ENCODE data around the gene TCHHL1.

TCHHL1 gene

DNA sequence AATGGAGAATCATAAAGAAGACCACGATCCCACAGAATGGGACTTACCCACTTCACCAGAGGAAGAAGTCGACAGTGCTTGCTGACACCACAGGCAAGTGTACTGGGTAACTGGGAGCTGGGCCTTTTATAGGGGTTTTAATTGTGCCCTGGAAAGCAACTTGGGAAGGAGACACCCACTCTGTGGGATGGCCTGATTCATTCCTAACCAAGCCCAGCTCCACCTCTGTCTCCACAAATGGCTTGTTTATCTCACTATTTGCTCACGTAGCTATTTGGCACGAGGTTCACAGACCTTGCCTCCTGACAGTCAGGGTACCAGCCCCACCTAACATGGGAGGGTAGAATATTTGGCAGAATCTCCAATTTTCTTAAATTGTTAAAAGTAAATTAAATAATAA is 26.5 kb upstream of the TCHHL1 start, which contains the start of gene TCHH:
Gene TCHH (minus strand): TSS at position 101 of the 400 bp plus-strand sequence. CDS start 1,364 bp downstream, outside the sequence.
- H3K36me3 ChIP-seq = no peaks in the 10 kb centered on the region
- no peak for TF ChIP-seq CTCF (IDR thresholded peaks at IDR 0.05; ENCODE audit: low read depth, low read length)
- peaks cover 45% of the 10 kb centered on the region for H3K27me3 ChIP-seq
- H3K9me3 ChIP-seq = no peaks in the 10 kb centered on the region
- DNase-seq = no peak
- no peaks in the 10 kb centered on the region for H3K4me1 ChIP-seq
- H3K4me3 ChIP-seq (ENCODE audit: low read depth, low read length) = no peak within 1 kb of the TSS

GRCh38 chr1:152112885-152113432 is 24.1 kb upstream of the TCHHL1 start:
- Histone ChIP-seq H3K9me3 (no peaks in the 10 kb centered on the region), H3K36me3 (no peaks in the 10 kb centered on the region), H3K4me1 (no peaks in the 10 kb centered on the region), H3K27me3 (peaks cover 60% of the 10 kb centered on the region), H3K4me3 (ENCODE audit: low read depth, low read length) (no peak overlapping the region)
- DNase-seq = no peak
- TF ChIP-seq CTCF (IDR thresholded peaks at IDR 0.05; ENCODE audit: low read depth, low read length) = no peak

DNA sequence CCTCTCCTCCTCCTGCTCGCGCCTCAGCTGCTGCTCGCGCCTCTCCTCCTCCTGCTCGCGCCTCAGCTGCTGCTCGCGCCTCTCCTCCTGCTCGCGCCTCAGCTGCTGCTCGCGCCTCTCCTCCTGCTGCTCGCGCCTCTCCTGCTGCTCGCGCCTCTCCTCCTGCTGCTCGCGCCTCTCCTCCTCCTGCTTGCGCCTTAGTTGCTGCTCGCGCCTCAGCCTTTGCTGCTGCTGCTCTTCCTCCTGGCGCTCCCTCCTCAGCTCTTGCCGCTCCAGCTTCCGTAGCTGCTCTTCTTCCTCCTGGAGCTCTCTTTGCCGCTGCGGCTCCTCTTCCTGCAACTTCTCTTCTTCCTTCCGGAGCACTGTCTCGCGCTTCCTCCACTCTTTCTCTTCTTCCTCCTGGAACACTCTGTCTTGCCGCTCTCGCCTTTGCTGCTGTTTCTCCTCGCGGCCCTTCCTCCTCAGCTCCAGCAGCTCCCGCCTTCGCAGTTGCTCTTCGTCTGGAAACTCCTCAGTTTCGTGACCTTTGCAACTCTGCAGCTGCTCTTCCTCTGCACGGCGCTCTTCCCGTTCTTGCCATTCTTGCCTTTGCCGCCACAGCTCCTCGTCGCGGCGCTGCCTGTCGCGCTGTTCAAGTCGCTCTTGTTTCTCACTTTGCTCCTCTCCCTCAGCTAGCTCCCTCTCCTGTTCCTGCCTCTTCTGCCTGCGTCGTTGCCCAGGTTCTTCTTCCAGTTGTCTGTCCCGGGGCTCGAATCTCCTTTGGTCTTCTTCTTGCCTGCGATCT is 23.4 kb upstream of the TCHHL1 start:
- TF ChIP-seq CTCF (IDR thresholded peaks at IDR 0.05; ENCODE audit: low read depth, low read length) = no peak
- H3K4me1 ChIP-seq = no peaks in the 10 kb centered on the region
- DNase-seq = no peak
- no peaks in the 10 kb centered on the region for H3K36me3 ChIP-seq
- no peak overlapping the region for H3K4me3 ChIP-seq (ENCODE audit: low read depth, low read length)
- peaks cover 66% of the 10 kb centered on the region for H3K27me3 ChIP-seq
- H3K9me3 ChIP-seq = no peaks in the 10 kb centered on the region

DNA sequence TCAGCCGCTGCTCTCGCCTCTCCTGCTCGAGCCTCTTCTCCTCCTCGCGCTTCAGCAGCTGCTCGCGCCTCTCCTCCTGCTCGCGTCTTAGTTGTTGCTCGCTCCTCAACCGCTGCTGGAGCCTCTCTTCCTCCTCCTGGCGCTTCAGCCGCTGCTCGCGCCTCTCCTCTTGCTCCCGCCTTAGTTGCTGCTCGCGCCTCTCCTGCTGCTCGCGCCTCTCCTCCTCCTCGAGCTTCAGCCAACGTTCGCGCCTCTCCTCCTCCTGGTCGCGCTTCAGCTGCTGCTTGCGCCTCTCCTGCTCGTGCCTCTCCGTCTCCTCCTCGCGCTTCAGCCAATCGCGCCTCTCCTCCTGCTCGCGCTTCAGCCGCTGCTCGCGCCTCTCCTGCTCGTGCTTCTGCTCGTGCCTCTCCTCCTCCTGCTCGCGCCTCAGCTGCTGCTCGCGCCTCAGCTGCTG is 22.7 kb upstream of the TCHHL1 start:
- H3K27me3 ChIP-seq = peaks cover 74% of the 10 kb centered on the region

GRCh38 chr1:152110860-152111514 is 22.1 kb upstream of the TCHHL1 start:
- Histone ChIP-seq H3K36me3 (no peaks in the 10 kb centered on the region), H3K4me3 (ENCODE audit: low read depth, low read length) (peak overlapping the region; percentile 24), H3K4me1 (no peaks in the 10 kb centered on the region), H3K9me3 (no peaks in the 10 kb centered on the region), H3K27me3 (peaks cover 79% of the 10 kb centered on the region)
- TF ChIP-seq CTCF (IDR thresholded peaks at IDR 0.05; ENCODE audit: low read depth, low read length) = no peak
- peak; percentile 33 for DNase-seq

More for the DNA sequence above, 22.7 kb upstream of the TCHHL1 start:
- no peaks in the 10 kb centered on the region for H3K36me3 ChIP-seq
- H3K4me3 ChIP-seq (ENCODE audit: low read depth, low read length) = peak overlapping the region; percentile 24
- no peaks in the 10 kb centered on the region for H3K9me3 ChIP-seq
- peak; percentile 21 for DNase-seq
- no peak for TF ChIP-seq CTCF (IDR thresholded peaks at IDR 0.05; ENCODE audit: low read depth, low read length)
- no peaks in the 10 kb centered on the region for H3K4me1 ChIP-seq
